Activated CD4-positive, alpha-beta T cell treated with anti-CD3 and anti-CD28 coated beads, Interleukin-2, Interleukin-6, amounts not matched to agents 100 ng/mL and 50 ng/mL, durations not matched to agents 16 hours and 8 hours (primary cell): ENCODE measurements around the gene ADAMTS17.
A peak's percentile ranks its signal among the peaks of the same experiment; 100 is the strongest.

Experiments used
- DNase-seq: peaks from one replicate; pipeline ENCODE4 v3.0.0-alpha.2; 2020

ADAMTS17 gene

DNA sequence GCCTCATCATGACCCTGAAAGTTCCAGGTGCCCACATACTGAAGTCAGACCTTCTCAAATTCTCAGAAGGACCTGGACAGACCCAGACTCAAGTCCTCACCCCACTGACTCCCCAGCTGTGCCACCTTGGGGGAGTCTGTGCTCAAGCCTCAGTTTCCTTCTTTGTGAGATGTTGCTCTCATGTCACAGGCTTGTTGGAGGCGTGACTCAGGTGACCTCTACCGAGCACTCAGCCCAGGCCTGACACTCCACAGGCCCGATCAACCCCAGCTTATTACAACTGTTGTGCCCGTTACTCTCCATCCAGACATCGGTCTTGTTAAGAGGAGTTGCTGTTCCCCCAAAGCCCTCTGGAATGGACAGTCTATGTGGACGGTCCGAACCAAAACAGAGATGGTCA is 332.4 kb downstream of the ADAMTS17 start:
- DNase-seq: no peak

- DNase-seq: no peak
Observed at GRCh38 chr15:100008258-100008657, 333.5 kb downstream of the ADAMTS17 start.

- no peak for DNase-seq
Observed at GRCh38 chr15:100007609-100008008, 334.2 kb downstream of the ADAMTS17 start.

DNA sequence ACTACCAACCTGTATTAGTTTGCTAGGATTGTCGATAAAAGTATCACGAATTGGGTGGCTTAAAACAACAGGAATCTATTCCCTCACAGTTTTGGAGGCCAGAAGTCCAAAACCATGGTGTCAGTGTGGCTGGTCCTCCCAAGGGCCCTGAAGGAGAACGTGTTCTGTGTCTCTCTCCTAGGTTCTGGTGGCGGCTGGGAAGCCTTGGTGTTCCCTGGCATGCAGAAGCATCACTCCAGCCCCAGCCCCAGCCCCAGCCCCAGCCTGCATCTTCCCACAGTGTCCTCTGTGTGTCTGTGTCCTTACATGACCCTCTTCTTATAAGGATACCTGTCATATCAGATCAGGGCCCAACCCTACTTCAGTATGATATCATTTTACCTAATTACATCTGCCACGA is 336.1 kb downstream of the ADAMTS17 start:
- DNase-seq: no peak

DNA sequence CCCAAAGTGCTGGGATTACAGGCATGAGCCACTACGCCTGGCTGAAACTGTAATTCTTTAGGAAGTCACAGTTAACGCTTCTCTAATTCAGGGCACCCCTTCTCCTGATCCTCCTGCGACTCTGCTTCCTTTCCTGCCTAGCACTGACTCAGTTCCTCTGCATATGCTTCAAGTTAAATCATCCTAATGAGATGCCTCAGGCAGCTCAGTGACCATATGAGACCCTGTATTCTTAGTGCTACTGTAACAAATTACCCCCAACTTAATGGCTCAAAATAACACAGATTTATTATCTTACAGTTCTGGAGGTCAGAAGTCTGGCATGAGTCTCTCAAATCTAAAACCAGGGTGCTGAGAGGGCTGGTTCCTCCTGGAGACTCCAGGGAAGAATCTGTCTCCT is 336.8 kb downstream of the ADAMTS17 start:
- DNase-seq: no peak

GRCh38 chr15:100002787-100003536 is 338.8 kb downstream of the ADAMTS17 start:
- no peak for DNase-seq

DNA sequence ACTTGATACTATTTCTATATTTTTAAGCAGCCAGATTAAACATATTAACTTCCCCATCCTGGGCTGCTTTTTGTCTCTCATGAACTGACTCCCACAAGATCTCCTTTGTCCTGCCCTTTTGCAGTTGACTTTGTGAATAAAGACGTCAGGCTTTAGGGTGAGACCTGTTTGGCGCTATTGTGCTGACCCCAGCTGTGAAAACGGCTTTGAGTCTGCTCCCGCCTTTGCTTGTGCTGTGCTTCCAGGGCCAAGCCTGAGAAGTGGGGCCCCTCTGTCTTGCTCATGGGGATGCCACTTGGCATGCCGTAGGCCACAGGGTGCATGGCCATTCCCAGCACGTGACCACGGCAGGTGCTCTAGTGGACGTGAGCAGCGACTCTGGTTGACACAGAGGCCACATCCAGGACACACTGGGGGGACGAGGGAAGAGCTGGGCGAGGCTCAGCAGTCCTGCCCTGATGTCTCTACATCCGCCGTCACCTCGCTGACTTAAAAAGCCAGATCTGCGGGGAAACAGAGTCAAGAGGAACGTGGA is 339.6 kb downstream of the ADAMTS17 start:
- no peak for DNase-seq

- peak; percentile 15 for DNase-seq
Observed at GRCh38 chr15:100001405-100001804, 340.4 kb downstream of the ADAMTS17 start.

GRCh38 chr15:99999282-100000070 is 342.3 kb downstream of the ADAMTS17 start:
- DNase-seq: no peak

DNA sequence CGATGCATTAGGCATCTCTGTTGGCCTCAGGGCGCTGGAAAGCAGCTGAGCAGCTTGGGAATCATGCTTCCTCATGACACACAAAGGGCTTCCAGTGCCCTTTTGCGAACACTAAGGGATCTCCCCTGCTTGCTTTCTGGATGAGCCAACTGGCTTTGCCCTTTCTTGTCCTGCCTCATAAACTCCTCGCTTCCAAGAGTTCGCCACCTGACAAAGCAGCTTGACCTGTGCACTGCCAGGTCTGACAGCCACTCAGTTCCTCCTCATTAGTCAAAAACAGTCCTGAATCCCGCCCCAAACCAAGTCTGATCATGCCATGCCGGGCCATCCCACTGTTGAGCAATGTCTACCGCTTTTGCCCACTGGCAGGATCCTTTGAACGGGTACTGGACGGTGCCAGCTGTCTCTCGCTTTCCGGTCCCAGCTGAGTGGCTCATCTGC is 343.1 kb downstream of the ADAMTS17 start:
- no peak for DNase-seq

DNA sequence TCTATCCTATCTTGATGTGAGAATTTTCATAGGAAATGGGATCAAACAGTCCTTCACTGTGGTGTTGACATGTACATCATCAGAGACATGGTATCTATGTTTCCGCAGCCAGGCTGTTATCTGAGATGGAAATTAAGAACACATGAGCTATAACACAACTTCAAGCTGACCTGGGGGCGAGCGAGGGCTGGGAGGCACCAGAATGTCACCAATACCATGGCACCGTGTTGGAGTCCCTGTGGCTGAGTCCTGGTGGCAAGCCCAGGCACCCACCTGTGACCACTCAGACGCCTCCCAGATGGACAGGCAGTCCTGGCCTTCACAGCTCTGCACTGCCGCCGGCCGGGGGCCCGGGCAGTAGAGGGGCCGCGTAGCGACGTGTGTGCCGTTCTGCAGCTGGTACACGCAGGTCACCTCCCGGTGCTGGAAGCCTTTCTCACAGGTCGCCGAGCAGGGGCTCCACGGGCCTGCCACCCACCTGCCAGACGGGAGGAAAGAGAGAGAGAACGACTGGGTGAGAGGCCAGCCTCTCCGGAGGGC is 344.6 kb downstream of the ADAMTS17 start:
- DNase-seq: no peak

DNA sequence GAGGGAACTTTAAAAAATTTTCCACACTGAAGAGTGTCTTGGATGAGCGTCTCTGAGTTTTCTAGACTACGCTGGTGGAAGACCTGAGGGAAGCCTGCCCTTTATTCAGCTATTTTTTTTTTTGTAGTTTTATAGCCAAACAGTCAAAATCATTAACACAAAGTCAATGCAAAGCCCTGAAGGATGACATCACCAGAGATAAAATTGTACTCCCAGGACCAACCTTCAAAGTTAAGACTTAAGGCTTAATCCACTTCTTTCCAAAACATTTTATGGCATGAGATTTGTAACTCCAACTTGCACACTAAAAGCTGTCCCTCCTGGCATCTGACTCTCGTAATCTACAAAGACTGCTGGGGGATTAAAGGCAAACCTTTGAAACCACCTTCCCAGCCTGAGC is 345.1 kb downstream of the ADAMTS17 start:
- DNase-seq: no peak

GRCh38 chr15:99995543-99995942 is 346.2 kb downstream of the ADAMTS17 start:
- DNase-seq: no peak

DNA sequence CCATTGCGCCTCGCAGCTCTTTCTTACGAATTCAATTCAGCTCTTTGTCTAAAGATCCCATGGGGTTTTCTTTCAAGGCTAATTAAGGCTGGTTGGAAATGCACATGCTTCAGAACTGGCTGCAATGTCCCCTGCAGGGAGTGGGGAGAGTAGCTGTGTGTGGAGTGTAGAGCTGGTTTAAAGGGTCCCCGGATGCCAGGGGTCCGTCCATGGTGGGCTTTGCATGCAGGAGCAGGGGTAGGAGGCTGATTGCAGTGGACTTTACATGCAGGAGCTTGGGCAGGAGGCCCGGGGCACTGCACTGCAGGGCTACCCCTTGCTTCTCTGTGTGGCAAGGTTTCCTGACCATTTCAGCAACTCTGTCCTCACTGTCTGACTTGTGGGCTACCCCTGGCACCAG is 346.9 kb downstream of the ADAMTS17 start:
- DNase-seq: no peak

GRCh38 chr15:99993681-99994131 is 348.1 kb downstream of the ADAMTS17 start:
- DNase-seq: no peak

GRCh38 chr15:99993262-99993661 is 348.5 kb downstream of the ADAMTS17 start:
- DNase-seq: no peak

DNA sequence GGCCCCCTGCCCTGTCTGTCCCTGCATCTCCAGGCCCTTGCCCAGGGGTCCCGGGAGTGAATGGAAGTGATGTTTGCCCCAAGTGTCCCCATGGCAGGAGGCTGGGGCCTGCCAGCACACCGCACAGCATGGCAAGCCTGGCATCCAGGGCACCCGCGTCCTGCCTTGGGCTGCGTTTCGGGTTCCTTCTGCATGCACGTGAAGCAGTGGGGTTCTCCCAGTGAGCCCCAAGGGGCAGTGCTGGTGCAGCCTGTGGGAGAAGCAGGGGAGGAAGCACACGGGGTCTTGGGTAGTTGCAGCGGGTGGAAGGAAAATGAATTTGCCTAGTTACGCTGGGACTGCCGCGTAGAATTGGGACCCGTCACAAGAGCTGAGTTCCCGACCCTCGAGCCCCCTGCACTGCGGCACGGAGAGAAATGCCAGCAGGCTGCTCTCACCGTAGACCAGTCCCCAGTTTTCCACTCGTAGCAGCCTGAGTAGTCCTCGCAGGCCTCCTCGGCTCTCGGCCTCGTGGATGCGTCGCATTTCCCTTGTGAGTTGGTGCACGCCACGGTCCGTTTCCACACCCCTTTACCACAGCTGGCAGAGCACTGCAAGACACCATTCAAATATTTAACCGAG is 349.1 kb downstream of the ADAMTS17 start:
- DNase-seq: no peak

DNA sequence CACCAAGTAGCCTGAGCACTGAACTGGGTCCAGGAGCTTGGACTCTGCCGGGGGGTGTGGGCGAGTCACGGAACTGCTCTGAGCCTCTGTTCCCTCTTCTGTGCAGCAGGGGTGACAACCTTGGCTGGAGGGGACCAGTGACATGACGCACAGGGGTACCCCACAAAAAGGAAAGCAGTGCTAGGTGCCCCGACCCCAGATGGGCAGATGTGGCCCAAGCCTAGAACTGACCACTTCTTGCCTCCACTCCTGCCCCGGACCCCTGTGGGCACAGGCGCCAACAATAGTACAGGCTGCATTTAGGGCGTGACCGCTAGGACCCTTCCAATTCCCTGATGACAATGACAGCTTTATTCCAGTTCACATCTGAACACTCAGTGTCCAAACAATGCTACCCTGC is 352.7 kb downstream of the ADAMTS17 start:
- DNase-seq: no peak

- no peak for DNase-seq
Observed at GRCh38 chr15:99987701-99988100, 354.1 kb downstream of the ADAMTS17 start.

GRCh38 chr15:99987119-99987506 is 354.7 kb downstream of the ADAMTS17 start:
- DNase-seq: no peak

GRCh38 chr15:99986297-99987118 is 355.3 kb downstream of the ADAMTS17 start:
- no peak for DNase-seq

DNA sequence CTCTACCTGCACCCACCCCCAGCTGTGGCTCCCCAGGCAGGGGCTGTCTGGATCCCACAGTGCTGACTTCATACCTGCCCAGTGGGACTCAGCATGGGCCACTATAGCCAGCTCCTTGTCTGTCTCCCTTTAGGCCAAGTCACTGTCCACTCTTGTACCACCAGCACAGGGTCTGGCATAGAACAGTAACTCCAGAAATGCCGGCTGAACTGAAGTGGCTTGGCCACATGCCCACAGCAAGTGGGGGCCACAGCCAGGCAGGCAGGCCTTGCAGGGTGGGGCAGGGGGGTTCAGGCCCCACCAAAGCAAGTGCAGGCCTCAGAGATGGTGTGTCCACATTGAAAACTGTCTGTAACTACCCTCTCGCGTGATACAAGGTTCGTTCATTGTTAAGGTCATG is 355.9 kb downstream of the ADAMTS17 start:
- DNase-seq: no peak
